Endothelial cell (in vitro differentiated cells): ENCODE data around the gene NATD1. TPM values are rescaled to one million over a fixed set of nuclear protein-coding genes. Genes with fewer than 3 reads are reported as not detected.

ENCODE experiments used
- DNase-seq: peaks from one replicate; pipeline ENCODE4 v3.0.0; 2021; ENCODE audit warnings: low spot score
- H3K27ac Mint-ChIP-seq: one replicate; pipeline ENCODE4 v1.8.0; 2021; ENCODE audit warnings: mixed read lengths, inconsistent platforms; ENCODE audit not compliant: unreplicated experiment
- H3K27me3 Mint-ChIP-seq: one replicate; pipeline ENCODE4 v1.8.0; 2021; ENCODE audit warnings: mild to moderate bottlenecking, moderate library complexity, mixed read lengths, inconsistent platforms; ENCODE audit not compliant: unreplicated experiment
- H3K36me3 Mint-ChIP-seq: one replicate; pipeline ENCODE4 v1.8.0; 2021; ENCODE audit warnings: mild to moderate bottlenecking, low read depth, mixed read lengths, inconsistent platforms; ENCODE audit not compliant: unreplicated experiment
- H3K4me1 Mint-ChIP-seq: one replicate; pipeline ENCODE4 v1.8.0; 2021; ENCODE audit warnings: mild to moderate bottlenecking, mixed read lengths, inconsistent platforms; ENCODE audit not compliant: unreplicated experiment
- H3K4me3 Mint-ChIP-seq: one replicate; pipeline ENCODE4 v1.8.0; 2021; ENCODE audit warnings: mild to moderate bottlenecking, mixed read lengths, inconsistent platforms; ENCODE audit not compliant: unreplicated experiment
- H3K9me3 Mint-ChIP-seq: one replicate; pipeline ENCODE4 v1.8.0; 2021; ENCODE audit warnings: mixed read lengths, inconsistent platforms; ENCODE audit not compliant: unreplicated experiment
- total RNA-seq: library from RNA; stranded (reverse); fragmentation: NEBNext Ultra II Directional; extraction: Animal tissue kit (Norgen Biotek cat#: 25700); gene quantifications from one replicate; pipeline ENCODE4 v1.2.1, GENCODE V29; 2021; ENCODE audit not compliant: unreplicated experiment
- TF ChIP-seq, protein P1 (sequence below): fragments of 200-600 bp; sonication (generic); IDR thresholded peaks from one replicate; pipeline ENCODE4 v1.5.0; 2021; ENCODE audit warnings: antibody characterized with exemption; ENCODE audit not compliant: unreplicated experiment

NATD1 gene
- total RNA-seq, 1 donor from 2014 or later: 30.3 TPM

DNA sequence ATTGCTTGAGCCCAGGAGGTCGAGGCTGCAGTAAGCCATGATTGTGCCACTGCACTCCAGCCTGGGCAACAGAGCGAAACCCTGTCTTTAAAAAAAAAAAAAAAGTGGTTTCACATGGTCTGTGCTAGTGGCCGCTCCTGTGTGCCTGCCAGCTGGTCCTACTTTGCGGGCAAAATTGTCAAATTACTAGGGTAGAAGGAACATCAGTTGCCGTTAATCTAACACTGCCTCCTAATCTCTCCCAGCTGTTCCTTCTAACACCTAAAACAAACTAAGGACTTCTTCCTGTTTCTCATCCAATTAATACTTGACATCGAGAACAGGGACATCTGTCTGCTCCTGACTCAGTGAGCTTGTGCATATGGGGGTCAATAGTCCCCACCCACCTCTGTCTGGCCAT is 63.1 kb downstream of the NATD1 start:
- Mint-ChIP-seq H3K36me3 (peaks cover 36% of the 10 kb centered on the region), H3K4me3 (peak overlapping the region; percentile 66), H3K27ac (no peak overlapping the region), H3K4me1 (peaks cover 37% of the 10 kb centered on the region), H3K9me3 (no peaks in the 10 kb centered on the region), H3K27me3 (peaks cover 2% of the 10 kb centered on the region)
- TF ChIP-seq, protein P1, sequence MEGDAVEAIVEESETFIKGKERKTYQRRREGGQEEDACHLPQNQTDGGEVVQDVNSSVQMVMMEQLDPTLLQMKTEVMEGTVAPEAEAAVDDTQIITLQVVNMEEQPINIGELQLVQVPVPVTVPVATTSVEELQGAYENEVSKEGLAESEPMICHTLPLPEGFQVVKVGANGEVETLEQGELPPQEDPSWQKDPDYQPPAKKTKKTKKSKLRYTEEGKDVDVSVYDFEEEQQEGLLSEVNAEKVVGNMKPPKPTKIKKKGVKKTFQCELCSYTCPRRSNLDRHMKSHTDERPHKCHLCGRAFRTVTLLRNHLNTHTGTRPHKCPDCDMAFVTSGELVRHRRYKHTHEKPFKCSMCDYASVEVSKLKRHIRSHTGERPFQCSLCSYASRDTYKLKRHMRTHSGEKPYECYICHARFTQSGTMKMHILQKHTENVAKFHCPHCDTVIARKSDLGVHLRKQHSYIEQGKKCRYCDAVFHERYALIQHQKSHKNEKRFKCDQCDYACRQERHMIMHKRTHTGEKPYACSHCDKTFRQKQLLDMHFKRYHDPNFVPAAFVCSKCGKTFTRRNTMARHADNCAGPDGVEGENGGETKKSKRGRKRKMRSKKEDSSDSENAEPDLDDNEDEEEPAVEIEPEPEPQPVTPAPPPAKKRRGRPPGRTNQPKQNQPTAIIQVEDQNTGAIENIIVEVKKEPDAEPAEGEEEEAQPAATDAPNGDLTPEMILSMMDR: no peak
- DNase-seq: no peak

- H3K36me3 Mint-ChIP-seq: peaks cover 40% of the 10 kb centered on the region
- no peaks in the 10 kb centered on the region for H3K9me3 Mint-ChIP-seq
These were observed 63.8 kb downstream of the NATD1 start for GRCh38 chr17:21189361-21189760.

More at GRCh38 chr17:21189361-21189760, 63.8 kb downstream of the NATD1 start:
- peaks cover 37% of the 10 kb centered on the region for H3K4me1 Mint-ChIP-seq
- H3K27ac Mint-ChIP-seq: no peak overlapping the region
- peaks cover 2% of the 10 kb centered on the region for H3K27me3 Mint-ChIP-seq
- DNase-seq: no peak
- no peak overlapping the region for H3K4me3 Mint-ChIP-seq
- TF ChIP-seq, protein P1: no peak

Other genes starting within 250 kb of the NATD1 start
- gene USP22, start 210.4 kb downstream of the NATD1 start, total RNA-seq: 294 TPM
- 31.0 TPM for gene DHRS7B, start 126.4 kb downstream of the NATD1 start, total RNA-seq
- gene TMEM11, start 39.2 kb downstream of the NATD1 start, total RNA-seq: 36.9 TPM
- gene MAP2K3, start 31.3 kb upstream of the NATD1 start, total RNA-seq: 65.8 TPM
- 0.56 TPM for gene KCNJ12, start 122.9 kb upstream of the NATD1 start, total RNA-seq